ENCODE results near the gene CHAF1A.

The CHAF1A gene

DNA sequence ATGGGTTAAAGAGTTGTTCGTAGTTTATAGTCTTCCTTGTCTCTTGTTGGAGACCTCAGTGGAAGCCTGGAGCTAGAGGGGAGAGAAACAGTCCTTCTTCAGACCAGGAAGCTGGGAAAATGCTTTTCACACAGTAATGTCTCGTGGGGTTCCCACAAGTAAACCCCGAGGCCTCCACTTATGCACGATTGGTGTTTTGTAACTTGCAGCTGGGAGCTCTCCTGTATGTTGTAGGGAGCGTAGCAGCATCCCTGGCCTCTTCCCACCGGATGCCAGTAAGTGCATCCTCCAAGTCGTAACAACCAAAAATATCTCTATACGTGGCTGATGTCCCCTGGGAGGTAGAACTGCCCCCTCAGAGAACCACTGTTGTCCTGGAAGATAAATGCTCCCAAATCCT lies 3.5 kb downstream of the CHAF1A start:
- no peak for DNase-seq

DNA sequence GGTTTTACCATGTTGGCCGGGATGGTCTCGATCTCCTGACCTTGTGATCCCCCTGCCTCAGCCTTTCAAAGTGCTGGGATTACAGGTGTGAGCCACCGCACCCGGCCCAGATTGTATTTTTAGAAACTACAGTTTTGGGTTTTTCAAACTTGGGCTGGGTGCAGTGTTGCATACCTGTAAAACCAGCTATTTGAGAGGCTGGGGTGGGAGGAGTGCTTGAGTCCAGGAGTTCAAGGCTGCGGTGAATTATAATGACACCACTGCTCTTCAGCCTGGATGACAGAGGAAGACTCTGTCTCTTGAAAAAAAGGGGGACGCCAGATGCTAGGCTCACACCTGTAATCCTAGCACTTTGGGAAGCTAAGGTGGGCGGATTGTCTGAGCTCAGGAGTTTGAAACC lies 4.2 kb downstream of the CHAF1A start:
- DNase-seq, result no peak

DNA sequence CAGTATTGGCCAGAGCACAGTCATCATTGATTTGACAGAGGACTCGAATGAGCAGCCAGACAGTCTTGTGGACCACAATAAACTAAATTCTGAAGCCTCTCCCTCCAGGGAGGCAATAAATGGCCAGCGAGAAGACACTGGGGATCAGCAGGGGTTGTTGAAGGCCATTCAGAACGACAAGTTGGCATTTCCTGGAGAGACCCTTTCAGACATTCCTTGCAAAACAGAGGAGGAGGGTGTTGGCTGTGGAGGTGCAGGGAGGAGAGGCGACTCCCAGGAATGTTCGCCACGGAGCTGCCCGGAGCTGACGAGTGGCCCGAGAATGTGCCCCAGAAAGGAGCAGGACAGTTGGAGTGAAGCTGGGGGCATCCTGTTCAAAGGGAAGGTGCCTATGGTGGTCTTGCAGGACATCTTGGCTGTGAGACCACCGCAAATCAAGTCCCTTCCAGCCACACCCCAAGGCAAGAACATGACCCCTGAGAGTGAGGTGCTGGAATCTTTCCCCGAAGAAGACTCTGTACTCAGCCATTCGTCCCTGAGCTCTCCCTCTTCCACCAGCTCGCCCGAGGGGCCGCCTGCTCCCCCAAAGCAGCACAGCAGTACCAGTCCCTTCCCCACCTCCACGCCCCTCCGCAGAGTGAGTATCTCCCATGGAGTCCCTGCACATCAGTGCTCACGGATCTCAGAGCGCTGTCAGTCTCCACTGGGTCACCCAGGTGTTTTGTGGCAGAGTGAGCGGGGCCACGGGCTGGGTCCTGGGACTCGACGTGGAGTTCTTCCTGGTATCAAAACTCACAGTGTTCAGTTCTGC lies 6.9 kb downstream of the CHAF1A start:
- no peak for DNase-seq

DNA sequence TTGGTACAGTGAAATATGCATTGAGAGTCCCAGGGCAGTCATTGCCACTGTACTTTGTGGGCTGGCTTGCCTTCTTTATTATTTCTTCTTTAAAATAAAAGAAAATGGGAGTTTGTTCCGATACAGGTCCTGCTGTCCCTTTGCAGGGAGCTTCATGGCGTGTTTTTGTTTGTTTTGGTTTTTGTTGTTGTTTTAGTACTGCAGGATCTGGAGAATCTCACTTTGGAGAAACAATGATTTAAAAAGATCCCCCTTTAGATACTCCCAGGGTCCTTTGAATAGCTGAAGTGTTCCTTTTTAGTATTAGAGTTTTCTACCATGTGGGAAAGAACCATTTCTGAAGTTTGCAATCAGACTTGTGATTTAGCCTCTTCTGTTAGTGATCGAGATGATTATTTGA lies 11.1 kb downstream of the CHAF1A start:
- DNase-seq, result no peak

DNA sequence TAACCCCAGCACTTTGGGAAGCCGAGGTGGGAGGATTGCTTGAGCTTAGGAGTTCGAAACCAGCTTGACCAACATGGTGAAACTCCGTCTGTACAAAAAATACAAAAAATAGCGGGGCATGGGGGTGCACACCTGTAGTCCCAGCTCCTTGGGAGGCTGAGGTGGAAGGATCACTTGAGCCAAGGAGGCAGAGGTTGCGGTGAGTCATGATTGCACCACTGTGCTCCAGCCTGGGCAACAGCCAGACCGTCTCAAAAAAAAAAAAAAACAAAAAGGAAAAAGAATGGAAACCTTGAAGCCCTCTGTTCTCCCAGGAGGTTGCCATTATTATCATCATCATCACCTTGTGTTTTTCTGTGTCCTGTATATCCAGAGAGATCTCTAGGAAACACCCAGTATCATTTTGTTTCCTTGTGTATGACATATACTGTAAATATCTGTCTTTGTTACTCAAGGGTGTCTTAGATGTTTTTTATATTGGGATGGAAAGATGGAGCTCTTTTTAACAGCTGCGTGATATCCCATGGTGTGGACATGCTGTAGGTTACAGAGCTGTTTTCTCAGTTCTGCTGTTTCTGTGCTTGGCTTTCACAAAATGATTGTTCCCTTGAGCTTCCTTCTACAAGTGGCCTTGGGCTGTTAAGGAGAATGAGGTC lies 11.8 kb downstream of the CHAF1A start:
- DNase-seq, result no peak

DNA sequence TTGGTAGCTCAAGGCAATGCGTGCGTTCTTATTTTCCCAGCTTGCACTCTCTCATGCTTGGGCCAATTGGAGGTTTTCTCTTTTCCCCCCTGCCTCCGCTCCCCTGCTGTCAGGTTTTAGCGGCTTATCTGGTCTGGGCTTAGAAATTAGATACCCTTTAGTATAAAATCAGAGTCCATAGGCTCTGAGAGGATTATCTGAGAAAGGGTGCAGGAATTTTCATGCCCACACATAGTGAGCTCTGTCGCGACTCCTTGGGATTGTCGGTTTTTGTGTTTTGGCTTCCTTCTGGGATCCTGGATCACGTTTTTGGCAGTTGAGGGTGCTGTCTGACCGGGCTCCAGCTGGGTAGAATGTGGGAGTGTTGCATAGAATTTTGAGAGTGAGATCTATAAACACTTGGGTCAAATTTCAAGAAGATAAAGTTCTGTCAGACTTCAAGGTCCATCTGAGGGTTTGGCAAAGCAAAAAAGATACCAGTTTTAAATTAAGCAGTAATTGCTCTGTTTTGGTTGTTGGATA lies 12.4 kb downstream of the CHAF1A start:
- DNase-seq, result no peak

DNA sequence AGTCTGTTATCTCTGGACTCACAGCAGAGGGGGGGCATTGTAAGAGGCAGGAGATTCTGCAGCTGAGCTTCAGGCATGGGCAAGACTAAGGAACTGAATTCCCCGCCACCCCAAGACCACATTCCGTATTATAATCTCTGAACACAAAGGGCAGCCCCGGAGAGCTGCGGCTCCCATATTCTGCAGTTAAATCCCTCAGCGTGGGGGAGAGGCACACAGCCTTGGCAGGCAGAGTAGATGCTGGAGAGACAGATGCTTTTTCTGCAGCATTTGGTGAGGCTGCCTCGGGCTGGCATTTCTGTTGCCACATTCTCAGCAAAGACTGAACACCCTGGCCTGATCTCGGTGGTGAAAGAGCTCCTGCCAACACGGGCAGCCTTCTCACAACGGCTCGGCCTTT lies 12.9 kb downstream of the CHAF1A start:
- no peak for DNase-seq

DNA sequence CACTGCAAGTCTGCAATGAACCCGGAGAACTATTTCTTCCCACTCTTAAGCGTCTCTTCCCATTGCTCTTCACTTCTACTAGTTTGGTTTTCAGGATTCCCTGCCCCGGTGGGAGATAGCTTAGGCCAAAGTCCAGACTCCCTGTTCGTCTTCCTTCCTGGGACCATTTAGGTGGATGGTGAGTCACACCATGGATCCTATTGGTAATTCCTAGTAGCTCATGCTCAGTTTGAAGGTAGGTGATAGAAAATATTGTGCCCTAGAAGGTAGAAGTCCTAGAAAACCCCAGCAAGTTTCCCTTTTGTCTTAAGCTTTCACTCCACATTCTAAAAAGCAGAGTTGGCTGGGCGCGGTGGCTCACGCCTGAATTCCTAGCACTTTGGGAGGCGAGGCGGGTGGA lies 13.8 kb downstream of the CHAF1A start:
- DNase-seq, result no peak

DNA sequence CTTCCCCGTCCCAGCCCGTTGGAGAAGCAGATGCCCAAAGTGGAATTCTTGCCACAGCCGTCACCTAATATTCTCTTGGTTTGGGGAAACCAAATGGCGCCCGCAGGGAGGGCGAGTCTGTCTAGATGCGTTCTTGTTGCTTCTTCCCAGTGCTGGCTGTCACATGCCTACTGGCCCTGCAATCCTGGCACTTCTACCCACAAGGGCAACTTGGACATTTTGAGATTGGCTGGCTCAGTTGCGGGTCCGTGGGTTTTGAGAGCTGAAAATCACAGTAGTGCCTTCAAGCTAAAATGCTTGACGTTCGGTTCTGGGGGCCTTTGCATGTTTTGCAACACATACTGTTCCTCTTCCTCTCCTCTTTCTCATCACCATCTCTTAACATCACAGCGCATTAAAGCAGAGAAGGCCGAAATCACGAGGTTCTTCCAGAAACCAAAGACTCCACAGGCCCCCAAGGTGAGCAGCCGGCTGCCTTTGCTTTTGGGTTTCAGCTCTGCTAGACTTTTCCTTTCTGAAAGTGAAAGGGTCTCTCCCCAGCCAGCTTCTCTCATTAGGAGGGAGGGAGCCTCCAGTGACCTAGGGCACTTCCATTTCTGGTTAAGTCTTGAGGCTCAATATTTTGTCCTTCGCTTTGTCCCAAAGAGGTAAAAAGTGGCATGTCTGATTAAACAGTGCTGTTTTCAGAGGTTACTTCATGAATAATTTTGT lies 21.1 kb downstream of the CHAF1A start:
- DNase-seq, result no peak

DNA sequence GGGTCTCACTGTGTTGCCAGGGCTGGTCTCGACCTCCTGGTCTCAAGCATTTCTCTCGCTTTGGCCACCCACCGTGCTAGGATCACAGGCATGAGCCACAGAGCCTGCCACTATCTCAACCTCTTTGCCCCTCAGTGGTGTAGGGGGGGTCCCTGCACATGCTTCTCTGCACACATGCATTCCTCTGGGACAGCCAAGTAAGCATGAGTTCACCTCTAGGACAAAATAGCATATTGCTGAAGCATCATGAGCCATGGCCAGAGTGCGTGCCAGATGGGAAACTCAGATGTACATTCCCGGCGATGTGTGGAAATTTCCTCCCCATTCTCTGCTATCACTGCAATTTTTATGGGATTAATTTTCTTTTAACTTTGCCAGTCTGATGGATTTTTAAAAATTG lies 23.1 kb downstream of the CHAF1A start:
- no peak for DNase-seq

DNA sequence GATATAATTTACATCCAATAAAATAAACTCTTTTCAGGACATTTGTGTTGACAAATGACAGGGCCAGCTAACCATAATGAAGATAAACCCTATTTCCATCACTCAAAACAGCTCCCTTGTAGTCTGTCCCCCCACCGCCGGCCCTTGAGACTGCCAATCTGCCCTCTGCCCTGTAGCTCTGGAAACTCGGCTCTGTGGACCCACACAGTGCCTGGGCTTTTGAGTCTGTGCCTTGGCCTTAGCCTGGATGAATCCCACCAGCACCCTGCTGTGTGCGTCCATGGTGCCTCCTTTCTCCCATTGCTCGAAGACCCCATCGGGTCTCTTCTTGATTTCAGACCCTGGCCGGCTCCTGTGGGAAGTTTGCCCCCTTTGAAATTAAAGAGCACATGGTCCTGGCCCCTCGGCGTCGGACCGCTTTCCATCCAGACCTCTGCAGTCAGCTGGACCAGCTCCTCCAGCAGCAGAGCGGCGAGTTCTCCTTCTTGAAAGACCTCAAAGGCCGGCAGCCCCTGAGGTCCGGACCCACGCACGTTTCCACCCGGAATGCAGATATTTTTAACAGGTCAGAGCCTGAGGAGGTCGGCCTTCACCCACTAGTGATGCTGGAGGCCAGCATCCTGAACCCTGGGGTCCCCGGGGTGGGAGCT lies 26.0 kb downstream of the CHAF1A start:
- DNase-seq, result no peak

DNA sequence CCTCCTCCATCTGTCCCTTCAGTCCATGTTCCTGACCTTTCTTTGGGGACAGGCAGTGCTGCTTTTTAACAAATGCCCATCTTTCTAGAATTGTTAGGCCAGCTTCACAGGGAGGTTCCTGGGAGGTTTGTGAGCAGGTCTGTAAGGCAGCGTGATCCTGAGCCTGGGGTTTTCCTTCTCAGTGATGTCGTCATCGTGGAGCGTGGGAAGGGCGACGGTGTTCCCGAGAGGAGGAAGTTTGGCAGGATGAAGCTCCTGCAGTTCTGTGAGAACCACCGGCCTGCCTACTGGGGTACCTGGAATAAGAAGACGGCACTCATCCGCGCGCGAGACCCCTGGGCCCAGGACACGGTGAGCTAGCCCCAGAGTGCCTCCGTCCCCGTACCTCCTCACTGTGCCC lies 26.8 kb downstream of the CHAF1A start:
- DNase-seq, result no peak

DNA sequence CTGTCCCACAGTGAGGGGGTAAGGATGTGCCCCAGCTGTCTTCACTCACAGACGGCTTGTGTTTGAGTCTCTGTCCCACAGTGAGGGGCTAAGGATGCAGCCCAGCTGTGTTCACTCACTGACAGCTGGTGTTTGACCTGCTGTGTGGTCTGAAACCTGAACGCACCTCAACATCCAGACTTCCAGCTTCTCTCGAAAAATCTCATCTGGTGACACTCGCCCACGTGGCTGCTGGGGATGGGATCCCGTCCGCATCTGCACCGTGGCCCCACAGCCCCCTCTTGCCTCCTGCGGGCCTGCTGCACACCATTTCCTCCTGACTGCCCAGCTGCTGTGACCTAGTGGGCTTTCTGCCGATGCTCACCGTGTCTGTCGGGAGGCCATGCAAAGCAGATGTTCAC lies 27.3 kb downstream of the CHAF1A start:
- peak; percentile 31 for DNase-seq

DNA sequence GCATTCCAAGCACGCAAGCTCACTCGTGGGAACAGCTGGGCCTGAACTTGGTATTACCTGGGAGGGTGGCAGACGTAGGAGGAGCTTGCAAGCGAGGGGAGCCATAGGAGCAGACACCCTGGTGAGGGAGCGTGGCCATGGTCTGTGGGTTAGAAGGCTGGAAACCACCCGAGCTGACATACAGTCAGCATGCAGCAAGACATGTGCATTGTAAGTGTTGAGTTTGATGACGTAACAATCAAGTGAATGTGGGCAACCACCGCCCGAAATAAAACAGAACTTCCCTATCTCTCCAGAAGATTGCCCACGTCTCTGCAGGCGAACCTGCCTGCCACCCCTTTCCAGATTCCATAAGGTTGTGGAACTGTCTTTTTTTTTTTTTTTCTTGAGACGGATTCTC lies 28.3 kb downstream of the CHAF1A start:
- DNase-seq, result no peak

DNA sequence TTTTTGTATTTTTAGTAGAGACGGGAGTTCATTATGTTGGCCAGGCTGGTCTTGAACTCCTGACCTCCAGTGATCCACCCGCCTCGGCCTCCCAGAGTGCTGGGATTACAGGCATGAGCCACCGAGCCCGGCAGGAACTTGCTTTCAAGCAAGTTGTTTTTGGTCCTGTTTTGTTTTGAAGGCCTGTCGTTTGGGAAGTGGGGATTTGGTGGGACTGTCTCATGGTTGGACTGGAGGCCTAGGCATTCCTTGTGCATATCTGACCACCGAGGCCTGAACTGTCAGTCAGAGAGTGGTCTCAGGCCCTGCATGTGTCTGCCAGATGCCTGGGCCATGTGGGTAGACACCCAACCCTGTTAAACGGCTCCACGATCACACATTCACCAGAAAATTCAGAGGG lies 28.9 kb downstream of the CHAF1A start:
- no peak for DNase-seq

DNA sequence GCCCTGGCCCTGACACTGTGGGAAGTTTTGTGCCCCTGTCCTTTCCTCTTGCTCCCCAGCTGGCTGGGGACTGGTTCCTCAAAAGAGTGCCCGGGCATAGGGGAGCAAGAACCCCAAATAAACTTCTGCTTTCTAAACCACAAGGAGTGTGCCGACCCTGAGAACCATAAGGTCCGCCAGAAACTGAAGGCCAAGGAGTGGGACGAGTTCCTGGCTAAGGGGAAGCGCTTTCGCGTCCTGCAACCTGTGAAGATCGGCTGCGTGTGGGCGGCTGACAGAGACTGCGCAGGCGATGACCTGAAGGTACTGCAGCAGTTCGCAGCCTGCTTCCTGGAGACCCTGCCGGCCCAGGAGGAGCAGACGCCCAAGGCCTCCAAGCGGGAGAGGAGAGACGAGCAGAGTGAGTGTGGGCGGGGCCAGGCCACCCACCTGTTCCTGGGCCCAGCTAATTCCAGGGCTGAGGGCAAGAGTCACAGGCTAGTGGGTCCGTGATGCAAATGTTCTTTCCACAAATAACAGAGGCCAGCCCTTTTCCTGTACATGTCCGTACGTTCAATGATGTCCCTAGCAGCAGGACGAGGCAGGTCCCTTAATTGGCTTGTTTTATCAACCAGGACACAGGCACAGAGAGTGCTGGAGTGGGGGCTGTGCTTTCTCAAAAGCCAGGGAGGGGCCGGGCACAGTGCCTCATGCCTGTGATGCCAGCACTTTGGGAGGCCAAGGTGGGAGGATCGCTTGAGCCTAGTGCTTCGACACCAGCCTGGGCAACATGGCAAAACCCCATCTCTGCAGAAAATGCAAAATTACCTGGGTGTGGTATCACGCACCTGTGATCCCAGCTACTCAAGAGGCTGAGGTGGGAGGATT lies 29.6 kb downstream of the CHAF1A start:
- no peak for DNase-seq

DNA sequence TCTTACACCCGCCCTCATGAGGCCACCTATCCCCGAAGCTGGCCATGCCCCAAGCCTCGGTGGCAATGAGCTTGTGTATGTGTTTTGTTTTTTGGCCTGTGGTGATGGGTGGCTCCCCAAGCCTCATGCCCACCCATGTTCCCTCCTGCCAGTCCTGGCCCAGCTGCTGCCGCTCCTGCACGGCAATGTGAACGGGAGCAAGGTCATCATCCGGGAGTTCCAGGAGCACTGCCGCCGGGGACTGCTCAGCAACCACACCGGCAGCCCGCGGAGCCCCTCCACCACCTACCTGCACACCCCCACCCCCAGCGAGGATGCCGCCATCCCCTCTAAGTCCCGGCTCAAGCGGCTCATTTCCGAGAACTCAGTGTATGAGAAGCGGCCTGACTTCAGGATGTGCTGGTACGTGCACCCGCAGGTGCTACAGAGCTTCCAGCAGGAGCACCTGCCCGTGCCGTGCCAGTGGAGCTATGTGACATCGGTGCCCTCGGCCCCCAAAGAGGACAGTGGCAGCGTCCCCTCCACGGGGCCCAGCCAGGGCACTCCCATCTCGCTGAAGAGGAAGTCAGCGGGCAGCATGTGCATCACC lies 30.6 kb downstream of the CHAF1A start:
- DNase-seq, result no peak

DNA sequence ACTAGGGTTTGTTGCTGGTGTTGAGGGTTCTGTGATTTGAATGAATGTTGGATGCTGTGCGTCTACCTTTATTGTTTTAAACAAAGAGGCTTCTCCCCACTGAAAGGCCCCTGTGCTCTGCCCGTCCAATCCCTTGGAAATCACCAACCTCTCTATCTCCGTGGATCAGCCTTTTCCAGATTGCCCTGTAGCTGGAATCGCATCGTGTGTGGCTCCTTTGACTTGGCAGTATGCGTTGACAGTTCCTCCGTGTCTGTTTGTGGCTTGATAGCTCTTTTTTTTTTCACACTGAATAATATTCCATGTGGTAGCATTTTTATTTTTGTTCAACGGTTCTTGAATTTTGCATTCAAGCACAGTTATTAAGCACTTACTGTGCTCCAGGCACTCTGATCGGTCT lies 32.0 kb downstream of the CHAF1A start:
- no peak for DNase-seq

DNA sequence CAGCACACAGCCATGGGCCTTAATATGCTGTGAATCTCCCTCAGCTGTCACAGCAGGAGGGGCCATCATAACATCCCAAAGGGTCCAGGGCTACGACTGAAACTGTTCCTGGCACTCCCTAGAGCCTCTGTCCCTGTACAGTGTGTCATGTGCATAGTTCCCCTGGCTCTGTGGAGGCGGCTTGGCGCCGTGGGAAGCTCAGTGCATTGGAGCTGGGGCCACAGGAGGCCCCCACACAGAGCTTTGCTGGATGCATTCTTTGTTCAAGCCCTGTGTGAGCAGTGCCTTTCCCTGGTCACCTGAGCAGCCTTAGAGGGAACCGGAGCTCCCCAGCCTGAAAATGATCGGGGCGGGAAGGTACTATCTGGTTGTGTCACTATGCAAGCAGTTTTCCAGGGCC lies 33.8 kb downstream of the CHAF1A start:
- DNase-seq, result no peak

DNA sequence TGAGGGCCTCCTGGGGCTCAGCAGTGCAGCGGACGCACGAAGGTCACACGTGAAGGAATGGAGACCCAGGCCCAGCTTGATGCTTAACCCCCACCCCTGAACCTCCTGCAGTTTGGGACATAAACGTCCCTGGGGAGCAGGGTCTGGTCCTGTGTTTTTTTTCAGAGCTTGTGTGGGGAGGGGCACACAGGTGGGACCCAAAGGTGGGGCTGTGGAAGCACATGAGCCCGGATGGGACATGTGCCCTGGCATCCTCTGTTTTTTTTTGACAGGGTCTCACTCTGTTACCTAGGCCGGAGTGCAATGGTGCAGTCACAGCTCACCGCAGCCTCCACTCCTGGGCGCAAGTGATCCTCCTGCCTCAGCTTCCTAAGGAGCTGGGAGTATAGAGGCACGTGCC lies 34.7 kb downstream of the CHAF1A start:
- DNase-seq, result no peak

DNA sequence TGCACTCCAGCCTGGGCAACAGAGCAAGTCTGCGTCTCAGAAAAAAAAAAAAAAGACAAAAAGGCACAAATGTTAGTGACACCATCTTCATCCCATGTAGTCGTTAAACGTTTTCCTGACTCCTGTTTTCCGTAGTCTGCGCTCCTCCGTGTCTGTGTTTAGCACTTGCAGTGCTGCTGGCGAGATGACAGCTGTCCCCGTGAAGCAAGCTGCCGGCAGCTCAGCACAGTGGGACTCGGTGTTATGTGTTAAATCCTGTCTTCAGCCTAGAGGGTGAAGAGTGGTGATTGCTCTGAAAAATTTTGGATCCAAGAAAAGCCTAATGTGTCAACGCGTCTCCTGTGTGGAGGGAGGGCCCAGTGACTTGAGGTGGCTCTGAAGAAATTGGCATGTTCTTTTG lies 36.8 kb downstream of the CHAF1A start:
- no peak for DNase-seq
